Measurements from ENCODE around the gene UCN3.
"Not testable (repeated sequence)": the region's sequence is repeated elsewhere in the genome, so short reads cannot be mapped to it uniquely, and the experiment has no call there.

UCN3 gene

DNA sequence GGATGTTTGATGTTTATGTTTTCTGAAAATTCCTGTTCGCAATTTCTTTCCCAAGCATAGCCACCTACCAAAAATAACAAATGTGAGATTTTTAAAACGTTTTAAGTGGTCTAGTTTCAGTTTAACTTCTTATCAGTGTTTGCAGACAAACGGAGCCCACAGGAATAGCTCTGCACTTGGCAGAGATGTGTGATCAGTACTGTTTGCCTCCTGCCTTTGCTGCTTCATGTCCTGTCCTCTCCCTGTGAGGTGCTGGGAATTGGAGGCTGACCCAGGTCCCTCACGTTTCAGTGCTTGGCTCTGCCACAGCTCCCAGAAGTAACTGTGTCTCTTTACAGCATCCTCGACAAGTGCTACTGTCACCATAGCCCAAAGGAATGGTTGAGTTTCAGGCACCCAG, 1.2 kb downstream of the UCN3 start:
- DNase-seq (ENCODE audit: low read depth in 2 of 2): no peak

DNA sequence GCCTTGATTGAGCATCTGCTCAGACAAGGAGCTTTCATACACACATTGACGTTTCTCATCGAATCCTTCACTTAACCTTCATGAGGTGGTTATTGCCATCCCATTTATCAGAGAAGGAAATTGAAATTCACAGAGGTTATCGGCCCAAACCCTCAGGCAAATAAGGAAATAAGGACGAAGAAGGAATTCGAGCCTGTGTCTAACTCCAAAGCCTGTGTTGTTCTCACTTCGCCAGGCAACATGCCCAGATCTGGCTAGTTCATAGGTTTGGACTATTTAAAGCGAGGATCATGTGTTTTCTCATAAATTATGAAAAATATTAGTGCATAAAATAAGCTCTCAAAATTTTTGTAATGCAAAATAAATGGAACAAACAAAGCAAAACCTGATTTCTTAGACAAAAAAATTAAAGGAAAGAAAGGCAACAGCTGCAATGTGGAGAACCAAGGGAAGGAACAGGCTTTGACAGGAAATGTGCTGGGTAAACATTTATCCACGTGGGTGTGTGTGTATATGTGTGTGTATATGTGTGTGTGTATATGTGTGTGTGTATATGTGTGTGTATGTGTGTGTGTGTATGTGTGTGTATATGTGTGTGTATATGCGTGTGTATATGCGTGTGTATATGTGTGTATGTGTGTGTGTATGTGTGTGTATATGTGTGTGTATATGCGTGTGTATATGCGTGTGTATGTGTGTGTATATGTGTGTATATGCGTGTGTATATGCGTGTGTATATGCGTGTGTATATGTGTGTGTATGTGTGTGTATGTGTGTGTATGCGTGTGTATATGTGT, 4.8 kb downstream of the UCN3 start:
- no peak for DNase-seq (ENCODE audit: low read depth in 2 of 2)

DNA sequence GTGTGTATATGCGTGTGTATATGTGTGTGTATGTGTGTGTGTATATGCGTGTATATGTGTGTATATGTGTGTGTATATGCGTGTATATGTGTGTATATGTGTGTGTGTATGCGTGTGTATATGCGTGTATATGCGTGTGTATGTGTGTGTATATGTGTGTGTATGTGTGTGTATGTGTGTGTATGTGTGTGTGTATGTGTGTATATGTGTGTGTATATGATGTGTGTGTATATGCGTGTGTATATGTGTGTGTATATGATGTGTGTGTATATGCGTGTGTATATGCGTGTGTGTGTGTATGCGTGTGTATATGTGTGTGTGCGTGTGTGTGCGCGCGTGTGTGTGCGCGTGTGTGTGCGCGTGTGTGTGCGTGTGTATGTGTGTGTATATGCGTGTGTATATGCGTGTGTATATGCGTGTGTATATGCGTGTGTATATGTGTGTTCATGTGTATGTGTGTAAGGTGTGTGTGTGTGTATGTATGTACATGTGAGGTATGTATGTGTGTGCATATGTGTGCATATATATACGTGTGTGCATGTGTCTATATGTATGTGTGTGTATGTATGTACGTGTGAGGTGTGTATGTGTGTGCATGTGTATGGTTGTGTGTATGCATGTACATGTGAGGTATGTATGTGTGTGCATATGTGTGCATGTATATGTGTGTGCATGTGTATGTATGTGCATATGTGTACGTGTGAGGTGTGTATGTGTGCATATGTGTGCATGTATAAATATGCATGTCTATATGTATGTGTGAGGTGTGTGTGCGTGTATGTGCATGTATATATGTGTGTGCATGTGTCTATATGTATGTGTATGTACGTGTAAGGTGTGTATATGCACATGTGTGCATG, 6.0 kb downstream of the UCN3 start:
- no peak for DNase-seq (ENCODE audit: low read depth in 2 of 2)

DNA sequence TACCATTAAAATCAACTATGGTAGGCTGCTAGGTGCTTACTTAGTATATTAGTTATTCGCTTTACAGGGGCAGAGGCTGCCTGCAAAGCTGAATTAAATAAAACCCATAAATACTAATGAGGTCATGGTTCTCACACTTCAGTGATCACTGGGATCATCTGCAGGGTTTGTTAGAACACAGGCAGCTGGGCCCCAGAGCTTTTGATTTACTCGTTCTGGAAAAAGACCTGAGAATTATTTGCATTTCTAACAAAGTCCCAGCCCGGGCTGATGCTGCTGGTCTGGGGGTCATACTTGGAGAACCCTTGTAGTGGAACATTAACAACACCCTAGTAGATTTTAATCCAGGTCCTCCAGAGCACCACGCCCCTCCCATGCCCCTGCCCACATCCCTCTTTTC, 8.5 kb downstream of the UCN3 start:
- no peak for DNase-seq (ENCODE audit: low read depth in 2 of 2)

DNA sequence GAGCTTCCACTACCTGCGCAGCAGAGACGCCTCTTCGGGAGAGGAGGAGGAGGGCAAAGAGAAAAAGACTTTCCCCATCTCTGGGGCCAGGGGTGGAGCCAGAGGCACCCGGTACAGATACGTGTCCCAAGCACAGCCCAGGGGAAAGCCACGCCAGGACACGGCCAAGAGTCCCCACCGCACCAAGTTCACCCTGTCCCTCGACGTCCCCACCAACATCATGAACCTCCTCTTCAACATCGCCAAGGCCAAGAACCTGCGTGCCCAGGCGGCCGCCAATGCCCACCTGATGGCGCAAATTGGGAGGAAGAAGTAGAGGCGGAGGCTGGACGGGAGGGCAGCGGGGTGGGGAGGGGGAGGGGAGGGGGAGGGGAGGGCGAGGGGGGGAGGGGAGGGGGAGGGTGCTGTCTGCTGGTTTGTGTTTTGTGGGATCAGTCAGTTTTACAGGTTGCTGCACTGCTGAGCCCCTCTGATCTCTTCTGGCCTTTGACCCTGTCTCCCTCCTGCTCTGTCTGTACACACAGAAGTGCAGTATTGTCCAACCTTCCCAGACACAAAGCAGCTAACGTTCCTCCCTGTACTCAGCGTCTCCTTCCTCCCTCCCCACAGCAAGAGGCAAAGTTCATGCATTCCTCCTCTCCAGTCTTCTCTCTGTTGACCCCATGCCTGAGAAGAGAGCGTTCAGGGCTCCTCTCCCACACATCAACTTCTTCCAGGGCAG, 9.3 kb downstream of the UCN3 start:
- no peak for DNase-seq (ENCODE audit: low read depth in 2 of 2)

DNA sequence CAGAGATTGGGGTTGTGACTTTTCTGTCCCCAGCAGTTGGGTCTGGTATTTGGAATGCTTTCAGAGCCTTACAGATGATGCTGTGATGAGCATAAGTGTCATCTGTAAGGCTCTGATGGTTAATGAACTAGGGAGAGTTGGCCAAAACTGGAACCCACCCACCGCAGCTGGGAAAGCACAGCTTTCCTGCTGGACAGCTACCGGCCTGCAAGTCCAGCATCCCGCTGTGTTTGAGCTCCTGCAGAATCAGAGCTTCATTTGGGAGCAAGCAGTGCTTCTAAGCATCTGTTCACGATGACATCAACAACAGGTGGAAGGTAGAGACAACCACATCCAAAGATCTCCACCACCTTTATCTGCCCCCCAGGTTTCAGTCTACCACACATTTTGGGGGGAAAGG, 11.7 kb downstream of the UCN3 start:
- DNase-seq (ENCODE audit: low read depth in 2 of 2): no peak

DNA sequence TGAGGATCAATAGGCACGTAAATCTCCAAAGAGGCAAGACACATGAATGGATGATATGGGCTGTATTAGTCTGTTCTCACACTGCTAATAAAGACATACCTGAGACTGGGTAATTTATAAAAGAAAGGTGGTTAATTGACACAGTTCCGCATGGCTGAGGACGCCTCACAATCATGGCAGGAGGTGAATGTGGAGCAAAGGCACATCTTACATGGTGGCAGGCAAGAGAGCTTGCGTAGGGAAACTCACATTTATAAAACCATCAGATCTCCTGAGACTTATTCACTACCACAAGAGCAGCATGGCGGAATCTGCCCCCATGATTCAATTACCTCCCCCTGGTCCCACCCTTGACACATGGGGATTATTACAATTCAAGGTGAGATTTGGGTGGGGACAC, 14.4 kb downstream of the UCN3 start:
- not testable (repeated sequence) for DNase-seq (ENCODE audit: low read depth in 2 of 2)

DNA sequence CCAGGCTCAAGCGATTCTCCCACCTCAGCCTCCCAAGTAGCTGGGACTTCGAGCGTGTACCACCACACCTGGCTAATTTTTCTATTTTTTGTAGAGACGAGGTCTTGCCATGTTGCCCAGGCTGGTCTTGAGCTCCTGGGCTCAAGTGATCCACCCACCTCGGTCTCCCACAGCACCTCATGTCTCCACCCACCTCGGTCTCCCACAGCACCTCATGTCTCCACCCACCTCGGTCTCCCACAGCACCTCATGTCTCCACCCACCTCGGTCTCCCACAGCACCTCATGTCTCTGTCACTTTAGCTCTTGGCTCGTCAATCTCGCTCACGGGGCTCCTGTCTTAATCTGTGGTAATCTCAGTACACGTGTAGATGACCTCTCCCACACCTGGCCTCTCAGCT, 15.6 kb downstream of the UCN3 start:
- DNase-seq (ENCODE audit: low read depth in 2 of 2): not testable (repeated sequence)

DNA sequence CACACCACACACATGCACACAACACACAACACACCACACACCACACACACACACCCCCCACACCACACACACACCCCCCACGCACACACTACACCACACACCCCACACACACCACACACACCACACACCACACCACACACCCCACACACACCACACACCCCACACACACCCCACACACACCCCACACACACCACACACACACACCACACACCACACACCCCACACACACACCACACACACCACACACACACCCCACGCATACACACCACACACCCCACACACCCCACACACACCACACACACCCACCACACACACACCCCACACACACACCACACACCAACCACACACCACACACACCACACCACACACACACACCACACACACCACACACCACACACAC, 16.4 kb downstream of the UCN3 start:
- DNase-seq (ENCODE audit: low read depth in 2 of 2): no peak

DNA sequence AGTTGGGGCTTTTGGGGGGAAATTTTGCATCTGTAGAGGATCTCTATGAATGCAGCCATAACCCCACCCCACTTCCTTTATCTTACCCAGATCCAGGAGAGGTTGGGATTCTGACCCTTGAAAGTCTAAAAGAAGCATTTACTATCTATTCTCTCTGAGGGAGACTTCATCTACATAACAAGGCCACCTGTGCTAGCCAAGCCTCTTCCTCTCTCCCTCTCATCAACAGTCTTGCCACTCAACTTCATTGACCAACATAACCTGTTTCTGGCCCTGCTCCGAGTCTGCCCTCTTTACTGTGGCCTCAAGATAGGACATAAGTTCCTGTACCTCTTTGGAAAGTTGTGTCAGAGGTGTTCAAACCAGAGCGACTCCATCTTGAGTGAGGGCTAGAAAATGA, 20.5 kb downstream of the UCN3 start:
- DNase-seq (ENCODE audit: low read depth in 2 of 2): no peak

DNA sequence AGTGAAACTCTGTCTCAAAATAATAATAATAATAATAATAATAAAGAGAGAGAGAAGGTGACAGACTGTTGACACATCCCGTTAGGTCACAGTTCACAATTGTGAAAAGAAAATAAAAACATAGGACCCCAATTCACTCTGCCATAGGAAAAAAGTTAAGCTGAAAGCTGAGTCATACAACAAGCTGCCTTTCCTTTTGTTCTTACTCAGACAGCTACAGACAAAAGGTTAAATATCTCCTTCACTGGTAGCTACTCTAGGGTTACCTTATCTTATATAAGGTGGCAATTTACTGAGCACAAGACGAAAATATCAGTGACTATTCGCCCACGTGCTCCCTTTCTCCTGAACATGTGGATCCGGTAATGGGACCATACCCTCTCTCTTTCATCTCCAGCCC, 22.4 kb downstream of the UCN3 start:
- DNase-seq (ENCODE audit: low read depth in 2 of 2): no peak

DNA sequence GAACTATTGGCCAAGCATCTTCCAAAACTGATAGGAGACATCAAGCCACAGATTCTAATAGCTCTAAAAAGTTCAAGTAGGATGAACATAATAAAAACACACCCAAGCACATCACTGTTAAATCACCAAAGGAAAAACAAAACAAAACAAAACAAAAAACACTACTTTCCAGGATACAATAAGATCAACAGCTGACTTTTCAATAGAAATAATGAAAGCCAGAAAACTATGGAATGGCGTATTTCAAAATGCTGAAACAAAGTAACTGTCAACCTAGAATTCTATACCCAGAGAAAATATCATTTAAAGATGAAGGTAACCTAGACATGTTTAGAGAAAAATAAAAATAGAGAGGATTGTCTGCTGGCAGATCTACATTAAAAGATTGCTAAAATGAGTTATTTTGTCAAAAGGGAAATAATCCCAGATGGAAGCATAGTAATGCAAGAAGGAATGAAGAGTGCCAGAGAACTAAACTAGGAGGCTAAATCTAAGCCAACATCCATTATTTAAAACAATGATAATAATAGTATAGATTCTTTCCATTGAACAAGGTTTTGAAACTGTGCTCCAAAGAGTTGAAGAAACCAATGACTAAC, 25.9 kb downstream of the UCN3 start:
- no peak for DNase-seq (ENCODE audit: low read depth in 2 of 2)

DNA sequence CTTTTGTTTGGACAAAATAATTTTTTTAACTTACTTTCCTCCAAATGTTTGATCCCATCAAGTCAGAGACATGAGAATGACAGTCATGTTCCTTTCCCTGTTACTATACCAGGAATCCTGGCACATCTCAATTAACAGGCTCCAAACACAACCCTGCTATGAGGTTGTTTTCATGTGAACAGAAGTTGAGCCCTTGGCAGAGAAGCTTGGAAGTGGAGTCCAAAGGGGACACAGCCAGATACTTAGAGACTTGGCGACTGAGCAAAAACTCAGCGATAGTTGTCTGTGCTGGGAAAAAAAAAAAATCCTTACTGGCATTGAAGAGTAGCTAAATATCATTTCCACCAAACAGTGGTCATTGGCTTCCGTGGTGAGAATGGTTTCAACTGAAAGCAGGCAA, 27.0 kb downstream of the UCN3 start:
- DNase-seq (ENCODE audit: low read depth in 2 of 2): no peak

DNA sequence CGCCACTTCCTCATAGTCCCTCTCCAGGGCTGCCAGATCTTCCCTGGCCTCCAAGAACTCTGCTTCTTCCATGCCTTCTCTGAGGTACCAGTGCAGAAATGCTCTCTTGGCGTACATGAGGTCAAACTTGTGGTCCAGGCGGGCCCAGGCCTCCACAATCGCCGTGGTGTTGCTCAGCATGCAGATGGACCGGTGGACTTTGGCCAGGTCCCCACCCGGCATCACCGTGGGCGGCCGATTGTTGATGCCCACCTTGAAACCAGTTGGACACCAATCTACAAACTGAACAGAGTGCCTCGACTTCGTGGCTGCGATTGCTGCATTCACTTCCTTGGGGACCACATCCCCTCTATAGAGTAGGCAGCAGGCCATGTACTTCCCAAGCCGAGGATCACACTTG, 28.8 kb downstream of the UCN3 start:
- no peak for DNase-seq (ENCODE audit: low read depth in 2 of 2)

DNA sequence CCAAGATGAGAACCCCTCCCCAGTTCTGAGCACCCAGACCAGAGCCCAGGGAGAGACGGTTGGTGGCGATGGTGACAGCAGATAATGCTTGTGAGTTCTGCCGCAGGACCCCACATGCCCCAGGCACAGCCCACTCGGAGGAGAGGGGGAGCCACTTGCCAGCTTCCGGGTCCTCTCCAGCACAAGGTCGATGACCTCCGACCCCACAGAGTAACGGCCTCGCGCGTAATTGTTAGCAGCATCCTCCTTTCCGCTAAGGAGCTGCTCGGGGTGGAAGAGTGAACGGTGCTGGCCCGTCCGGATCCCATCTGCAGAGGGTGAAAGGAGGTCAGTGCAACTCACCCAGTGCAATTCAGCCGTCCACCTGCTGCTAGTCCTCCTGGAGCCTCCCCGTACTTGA, 30.4 kb downstream of the UCN3 start:
- DNase-seq (ENCODE audit: low read depth in 2 of 2): no peak

DNA sequence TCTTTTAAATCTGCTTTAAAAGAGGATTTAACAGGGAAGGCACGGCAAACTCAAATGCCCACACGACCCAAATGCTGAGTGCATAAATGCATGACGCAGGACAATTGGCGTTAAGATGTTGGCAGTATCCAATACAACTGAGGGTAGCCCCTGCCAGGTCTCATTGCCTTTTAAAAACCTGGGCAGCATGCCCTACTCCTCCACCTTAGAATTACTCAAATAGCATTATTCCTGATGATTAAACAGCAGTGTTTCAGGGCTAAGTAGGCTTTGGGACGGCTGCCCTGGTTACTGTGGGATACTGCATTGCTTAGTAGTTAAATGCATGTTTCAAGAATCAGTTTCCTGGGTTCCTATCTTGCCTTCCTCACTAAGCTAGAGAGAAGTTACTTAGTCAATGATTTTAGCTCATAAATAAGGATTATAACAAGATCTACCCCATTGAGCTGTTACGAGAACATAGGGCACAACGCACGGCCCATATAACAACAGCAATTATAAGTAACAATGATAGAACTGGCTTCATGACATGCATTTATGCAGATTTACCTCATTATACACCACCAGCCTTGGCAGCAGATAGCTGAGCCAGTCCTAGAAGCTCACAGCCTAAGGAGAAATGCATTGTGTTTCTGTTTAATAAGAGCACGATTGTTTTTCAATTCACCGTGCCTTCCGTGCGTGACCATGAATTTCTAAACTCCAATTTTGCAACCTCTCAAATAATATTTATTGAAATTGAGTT, 32.0 kb downstream of the UCN3 start:
- DNase-seq (ENCODE audit: low read depth in 2 of 2): no peak

DNA sequence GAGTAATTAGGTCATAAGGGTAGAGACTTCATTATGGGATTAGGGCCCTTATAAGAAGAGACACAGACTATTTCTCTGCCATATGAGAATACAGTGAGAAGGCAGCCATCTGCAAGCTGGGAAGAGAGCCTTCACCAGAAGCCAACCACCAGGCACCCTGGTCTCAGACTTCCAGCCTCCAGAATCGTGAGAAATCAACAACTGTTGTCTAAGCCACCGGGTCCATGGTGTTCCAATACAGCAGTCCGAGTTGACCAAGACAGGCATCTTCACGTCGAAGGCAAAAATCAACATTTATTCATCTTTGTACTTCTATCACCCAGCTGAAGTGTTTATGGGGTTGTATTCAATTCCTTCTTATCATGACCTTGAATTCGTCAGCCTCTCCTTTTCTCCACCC, 34.6 kb downstream of the UCN3 start:
- DNase-seq (ENCODE audit: low read depth in 2 of 2): no peak

DNA sequence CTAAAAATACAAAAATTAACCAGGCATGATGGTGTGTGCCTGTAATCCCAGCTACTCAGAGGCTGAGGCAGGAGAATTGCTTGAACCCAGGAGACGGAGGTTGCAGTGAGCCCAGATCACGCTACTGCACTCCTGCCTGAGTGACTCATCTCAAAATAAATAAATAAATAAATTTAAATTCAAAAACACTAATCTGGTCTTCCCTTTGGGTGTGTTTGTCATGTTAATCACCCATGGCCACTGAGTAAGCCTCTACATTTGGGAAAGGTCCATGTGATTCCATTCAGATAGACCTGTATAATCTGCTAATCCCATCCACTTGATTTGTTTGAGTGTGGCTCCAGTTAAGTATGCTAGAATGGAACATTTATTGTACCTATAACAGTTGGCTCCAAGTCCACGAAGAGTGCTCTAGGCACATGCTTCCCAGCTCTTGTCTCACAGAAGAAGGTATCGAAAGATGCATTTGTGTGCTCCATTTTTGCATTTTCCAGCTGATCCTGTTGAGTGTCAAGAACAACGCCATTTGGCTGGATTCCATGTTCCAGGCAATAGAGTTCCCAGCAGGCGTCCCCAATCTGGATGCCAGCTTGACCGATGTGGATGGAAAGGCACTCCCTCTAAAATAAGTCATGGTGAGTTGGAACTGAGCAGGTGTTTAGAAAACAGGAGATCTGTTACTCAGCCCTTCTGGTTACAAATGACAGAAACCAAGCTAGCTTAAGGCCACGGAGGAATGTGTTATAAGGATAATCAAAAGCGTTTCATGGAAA, 35.9 kb downstream of the UCN3 start:
- DNase-seq (ENCODE audit: low read depth in 2 of 2): no peak

DNA sequence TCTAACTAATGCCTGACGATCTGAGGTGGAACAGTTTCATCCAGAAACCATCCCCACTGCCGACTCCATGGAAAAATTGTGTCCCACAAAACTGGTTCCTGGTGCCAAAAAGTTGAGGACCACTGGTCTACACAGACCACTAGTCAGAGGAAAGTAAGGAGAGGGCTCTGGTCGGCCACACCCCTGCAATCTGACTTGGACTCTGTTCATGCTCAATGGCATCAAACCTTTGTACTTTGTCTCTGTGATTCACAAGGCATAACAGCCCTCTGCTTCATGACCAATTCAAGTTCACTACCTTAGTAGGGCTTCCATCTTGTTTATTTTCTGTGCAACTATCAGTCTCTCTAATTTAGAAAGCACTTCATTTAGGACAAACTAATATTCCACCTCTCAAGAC, 38.0 kb downstream of the UCN3 start:
- DNase-seq (ENCODE audit: low read depth in 2 of 2): no peak

DNA sequence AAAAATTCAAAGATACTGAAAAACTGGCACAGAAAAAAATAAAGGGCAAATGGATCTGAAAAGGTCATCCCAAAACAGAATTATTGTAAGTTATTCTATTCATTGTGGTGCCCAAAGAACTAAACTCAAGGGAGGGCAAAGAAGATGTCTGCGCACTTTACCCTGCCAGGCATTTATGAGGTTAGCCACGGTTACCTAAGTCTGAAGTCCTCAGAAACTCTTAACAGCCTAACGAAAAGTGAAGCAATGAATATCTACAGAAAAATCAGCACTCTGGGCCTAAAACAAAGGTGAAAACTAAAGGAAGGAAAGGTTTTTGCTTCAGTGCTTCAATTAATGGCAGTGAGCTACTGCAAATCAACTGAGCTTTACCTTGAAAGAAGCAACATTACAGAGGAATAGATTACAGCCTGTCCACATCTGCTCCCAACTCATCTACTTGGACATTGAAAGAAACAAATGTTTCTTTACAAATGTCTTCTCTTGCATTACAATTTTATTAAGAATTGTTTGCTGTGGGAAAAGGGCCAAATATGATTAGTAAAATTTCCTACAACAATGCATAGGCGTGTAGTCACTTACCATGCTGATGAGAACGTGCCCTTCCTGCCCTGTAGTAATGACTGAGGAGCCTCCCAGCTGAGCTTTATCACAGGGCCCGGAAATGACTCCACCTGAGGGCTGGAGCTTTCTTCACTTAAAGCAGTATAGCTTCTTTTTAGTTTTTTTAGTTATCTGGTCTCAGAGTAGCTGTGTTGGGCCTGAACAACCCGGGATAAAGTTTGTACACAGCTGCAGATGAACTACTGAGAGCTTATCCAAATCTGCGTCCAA, 39.7 kb downstream of the UCN3 start, which contains the start of gene TUBAL3:
TUBAL3 (minus strand) TSS at position 621 of the 834 bp plus-strand sequence; CDS start at position 585, 36 bp downstream.
- no peak for DNase-seq (ENCODE audit: low read depth in 2 of 2)
